Subcutaneous adipose tissue (tissue), 4 donors: ENCODE measurements around the gene SESN1. TPM values are rescaled to one million over a fixed set of nuclear protein-coding genes. Genes with fewer than 3 reads are reported as not detected.

Source experiments
- total RNA-seq, 4 donors: library from RNA; depleted of rRNA; stranded (reverse); fragments of >200 nt; gene quantifications; one replicate each; pipeline ENCODE4 v1.1.0, GENCODE V29; 2016
- TF ChIP-seq, protein P1 (sequence below): fragments of 450-650 bp; IDR thresholded peaks from one replicate; pipeline ENCODE4 v1.5.1; 2016; ENCODE audit warnings: low read depth, mild to moderate bottlenecking, control low read depth, antibody characterized with exemption, moderate library complexity

Gene SESN1
- total RNA-seq, 4 donors from 2014 or later = 67.8 to 208 (median 162) TPM

DNA sequence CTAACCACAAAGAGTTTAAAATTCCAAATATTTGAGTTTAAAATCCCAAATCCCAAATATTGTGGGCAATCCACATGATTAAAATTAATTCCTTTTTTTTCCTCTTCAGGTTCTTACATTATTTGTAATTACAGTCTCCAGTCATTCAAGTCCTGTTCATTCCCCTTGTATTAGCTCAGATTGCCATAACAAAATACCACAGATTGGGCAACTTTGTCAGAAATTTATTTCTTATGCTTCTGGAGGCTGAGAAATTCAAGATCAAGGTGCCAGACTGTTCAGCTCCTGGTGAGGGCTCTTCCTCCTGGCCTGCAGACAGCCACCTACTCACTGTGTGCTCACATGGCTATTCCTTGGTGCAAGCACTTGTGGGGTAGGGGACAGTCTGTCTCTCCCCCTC is 141.0 kb downstream of the SESN1 start:
- TF ChIP-seq, protein P1, sequence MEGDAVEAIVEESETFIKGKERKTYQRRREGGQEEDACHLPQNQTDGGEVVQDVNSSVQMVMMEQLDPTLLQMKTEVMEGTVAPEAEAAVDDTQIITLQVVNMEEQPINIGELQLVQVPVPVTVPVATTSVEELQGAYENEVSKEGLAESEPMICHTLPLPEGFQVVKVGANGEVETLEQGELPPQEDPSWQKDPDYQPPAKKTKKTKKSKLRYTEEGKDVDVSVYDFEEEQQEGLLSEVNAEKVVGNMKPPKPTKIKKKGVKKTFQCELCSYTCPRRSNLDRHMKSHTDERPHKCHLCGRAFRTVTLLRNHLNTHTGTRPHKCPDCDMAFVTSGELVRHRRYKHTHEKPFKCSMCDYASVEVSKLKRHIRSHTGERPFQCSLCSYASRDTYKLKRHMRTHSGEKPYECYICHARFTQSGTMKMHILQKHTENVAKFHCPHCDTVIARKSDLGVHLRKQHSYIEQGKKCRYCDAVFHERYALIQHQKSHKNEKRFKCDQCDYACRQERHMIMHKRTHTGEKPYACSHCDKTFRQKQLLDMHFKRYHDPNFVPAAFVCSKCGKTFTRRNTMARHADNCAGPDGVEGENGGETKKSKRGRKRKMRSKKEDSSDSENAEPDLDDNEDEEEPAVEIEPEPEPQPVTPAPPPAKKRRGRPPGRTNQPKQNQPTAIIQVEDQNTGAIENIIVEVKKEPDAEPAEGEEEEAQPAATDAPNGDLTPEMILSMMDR = no peak

GRCh38 chr6:108952776-108953486 is 141.7 kb downstream of the SESN1 start:
- TF ChIP-seq, protein P1 = no peak

DNA sequence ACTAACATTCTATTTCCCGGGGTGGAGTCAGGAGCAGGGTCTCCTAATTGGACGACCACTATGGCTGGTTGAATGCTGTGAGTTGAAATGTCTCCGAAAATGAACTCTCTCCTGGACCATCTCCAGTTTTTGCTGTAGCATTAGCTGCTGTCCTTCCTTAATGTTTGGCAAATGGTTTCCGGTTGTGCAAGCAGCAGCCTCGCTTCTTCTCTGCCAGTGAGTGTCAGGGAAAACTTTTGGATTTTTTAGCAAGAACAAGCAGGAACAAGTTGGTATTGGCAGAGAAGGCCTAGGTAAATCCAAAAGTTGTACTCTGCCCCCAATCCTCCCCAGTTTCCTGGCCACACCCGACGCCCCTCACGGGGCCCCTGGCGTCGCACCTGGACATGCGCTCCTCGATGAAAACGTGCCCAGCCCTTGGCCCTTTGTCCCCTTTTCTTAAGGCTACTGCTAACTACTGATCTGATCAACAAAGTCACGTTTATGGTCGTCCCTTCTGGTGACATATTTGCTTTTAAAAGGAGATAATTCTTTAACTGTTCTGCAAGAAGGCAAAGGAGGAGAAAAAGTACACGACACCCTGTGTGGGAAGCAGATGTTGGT is 143.2 kb downstream of the SESN1 start:
- TF ChIP-seq, protein P1 = no peak

- TF ChIP-seq, protein P1 = no peak
These were observed 146.4 kb downstream of the SESN1 start for GRCh38 chr6:108948181-108948661.

DNA sequence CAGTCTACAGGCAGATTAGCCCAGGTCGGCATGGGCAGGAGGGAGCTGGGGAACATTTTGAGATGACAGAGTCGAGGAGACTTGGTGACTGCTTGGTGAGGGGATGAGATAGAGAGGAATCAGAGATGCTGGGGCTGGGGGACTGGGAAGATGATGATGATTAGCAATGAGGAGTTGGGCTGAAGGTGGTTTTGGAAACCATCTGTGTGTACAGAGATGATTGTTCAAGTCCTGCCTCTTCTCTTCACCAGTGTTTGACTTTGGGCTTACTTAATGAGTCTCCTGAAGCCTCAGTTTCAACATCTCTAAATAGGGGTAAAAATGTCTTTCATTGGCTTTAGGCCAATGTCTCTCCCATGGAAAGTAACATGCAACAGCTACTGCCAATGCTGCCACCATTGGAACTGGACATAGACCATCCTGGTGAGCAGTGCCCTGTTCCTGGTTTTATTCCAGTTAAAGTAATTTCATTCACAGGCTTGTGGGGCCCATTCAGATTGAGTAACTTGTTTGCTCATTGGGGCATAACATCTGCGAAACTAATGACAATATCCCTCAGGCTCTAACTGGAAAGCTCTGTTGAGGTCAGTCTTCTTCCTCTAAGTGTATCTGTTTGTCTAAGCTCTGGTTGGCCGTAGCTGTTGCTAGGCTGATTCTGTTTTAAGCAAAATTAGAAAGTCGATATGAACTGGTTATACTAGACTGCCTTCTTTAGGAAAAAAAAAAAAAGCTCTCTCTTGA is 147.4 kb downstream of the SESN1 start:
- TF ChIP-seq, protein P1 = no peak

- TF ChIP-seq, protein P1 = no peak
These were observed 148.0 kb downstream of the SESN1 start for GRCh38 chr6:108946695-108947094.

GRCh38 chr6:108945681-108946159 is 148.9 kb downstream of the SESN1 start:
- TF ChIP-seq, protein P1 = no peak
